Epithelial cell of proximal tubule (primary cell): ENCODE results near the gene EML5. TPM values are rescaled to one million over a fixed set of nuclear protein-coding genes. Genes with fewer than 3 reads are reported as not detected.

Source experiments
- DNase-seq: peaks from one replicate; pipeline ENCODE4 v3.0.0-alpha.2; 2011; ENCODE audit warnings: low read depth
- H3K4me3 ChIP-seq: 2 replicates; pipeline ENCODE4 v1.5.1; 2011; ENCODE audit warnings: low read depth, mild to moderate bottlenecking, low read length
- total RNA-seq: library from RNA; depleted of rRNA; stranded (reverse); fragments of >200 nt; gene quantifications from 2 replicates; pipeline ENCODE4 v1.2.3, GENCODE V29; 2015
- TF ChIP-seq, protein P1 (sequence below): conservative IDR thresholded peaks from 2 replicates; pipeline ENCODE4 v1.5.1; 2012; ENCODE audit warnings: low read depth, mild to moderate bottlenecking, low read length

The EML5 gene
- total RNA-seq, 1 donor from 2014 or later = 0.40 TPM

DNA sequence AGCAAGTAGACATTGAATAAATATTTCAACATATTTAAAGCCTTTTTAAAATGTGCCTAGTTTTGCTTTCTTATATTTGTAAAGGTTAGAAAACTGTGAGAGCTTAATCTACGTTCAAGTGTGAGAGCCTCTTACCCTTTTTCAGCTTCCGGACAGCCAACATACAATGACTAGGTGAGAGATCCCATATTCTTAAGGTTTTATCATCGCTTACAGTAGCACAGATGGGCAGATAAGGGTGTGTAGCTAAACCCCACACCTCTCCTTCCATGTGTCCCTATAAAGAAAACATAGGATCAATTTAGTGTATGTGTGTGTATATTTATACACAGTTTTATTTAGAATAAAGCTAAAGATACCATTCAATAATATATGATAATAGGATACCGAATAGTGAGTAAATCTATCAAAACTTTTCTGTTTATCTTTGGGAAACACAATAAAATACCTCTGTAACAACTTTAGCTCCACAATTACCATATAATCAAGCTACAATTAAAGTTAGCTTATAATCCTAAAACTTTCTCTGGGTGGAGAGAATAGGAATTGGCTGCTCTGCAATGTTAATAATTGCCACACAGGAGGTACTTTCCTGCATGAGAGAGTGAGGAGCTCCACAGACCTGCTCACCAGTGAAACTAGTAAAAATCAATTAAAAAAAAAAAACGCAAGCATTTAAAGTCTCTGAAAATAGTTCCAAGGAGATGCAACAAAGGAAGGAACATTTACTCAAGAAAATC, 110.8 kb downstream of the EML5 start:
- no peak overlapping the region for H3K4me3 ChIP-seq
- TF ChIP-seq, protein P1, sequence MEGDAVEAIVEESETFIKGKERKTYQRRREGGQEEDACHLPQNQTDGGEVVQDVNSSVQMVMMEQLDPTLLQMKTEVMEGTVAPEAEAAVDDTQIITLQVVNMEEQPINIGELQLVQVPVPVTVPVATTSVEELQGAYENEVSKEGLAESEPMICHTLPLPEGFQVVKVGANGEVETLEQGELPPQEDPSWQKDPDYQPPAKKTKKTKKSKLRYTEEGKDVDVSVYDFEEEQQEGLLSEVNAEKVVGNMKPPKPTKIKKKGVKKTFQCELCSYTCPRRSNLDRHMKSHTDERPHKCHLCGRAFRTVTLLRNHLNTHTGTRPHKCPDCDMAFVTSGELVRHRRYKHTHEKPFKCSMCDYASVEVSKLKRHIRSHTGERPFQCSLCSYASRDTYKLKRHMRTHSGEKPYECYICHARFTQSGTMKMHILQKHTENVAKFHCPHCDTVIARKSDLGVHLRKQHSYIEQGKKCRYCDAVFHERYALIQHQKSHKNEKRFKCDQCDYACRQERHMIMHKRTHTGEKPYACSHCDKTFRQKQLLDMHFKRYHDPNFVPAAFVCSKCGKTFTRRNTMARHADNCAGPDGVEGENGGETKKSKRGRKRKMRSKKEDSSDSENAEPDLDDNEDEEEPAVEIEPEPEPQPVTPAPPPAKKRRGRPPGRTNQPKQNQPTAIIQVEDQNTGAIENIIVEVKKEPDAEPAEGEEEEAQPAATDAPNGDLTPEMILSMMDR = no peak
- DNase-seq = no peak

DNA sequence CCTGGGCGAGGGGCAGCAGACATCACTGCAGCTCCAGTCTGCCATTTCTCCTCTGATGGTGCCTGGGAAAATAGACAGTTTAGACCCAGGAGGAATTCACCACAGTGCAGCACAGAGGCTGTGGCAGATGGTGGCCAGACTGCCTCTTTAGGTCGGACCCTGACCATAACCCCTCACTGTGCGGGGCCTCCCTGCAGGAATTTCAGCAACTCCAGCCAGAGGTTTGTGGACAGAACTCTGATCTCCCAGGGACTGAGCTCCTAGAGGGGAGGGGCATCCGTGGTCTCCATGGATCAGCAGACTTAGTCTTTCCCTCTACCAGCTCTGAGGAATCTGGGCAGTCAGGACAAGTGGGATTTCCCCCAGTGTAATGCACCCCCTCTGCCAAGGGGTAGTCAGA, 123.4 kb downstream of the EML5 start:
- TF ChIP-seq, protein P1 = no peak
- no peak overlapping the region for H3K4me3 ChIP-seq
- DNase-seq = no peak

DNA sequence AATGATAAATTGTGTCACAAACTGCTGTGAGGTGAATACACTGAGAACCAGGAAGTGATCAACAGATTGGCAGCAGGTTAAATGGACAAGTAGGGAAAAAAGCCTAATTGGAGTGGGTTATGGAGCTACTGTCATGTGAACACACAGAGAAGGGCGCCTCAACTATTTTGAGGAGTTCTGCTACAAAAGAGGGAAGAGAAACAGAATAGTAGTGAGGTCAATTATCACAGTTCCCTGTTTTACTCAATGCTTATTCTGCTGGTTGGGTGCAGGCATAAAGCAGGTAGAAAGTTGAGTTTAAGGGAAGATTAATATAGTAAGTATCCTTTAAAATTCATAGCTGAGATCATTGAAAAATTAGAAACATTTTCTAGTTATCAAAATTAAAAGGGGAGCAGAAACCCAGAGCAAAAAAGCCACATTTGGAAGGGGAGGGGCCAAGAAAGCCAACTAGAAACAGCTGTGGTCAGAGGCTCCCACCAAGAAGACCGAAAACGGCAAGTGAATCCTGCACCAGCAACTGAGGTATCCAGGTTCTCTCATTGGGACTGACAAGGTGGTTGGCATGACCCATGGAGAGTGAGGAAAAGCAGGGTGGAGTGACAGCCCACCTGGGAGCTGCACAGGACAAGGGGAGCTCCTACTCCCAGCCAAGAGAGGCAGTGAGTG, 124.2 kb downstream of the EML5 start:
- H3K4me3 ChIP-seq = no peak overlapping the region
- TF ChIP-seq, protein P1 = no peak
- no peak for DNase-seq

DNA sequence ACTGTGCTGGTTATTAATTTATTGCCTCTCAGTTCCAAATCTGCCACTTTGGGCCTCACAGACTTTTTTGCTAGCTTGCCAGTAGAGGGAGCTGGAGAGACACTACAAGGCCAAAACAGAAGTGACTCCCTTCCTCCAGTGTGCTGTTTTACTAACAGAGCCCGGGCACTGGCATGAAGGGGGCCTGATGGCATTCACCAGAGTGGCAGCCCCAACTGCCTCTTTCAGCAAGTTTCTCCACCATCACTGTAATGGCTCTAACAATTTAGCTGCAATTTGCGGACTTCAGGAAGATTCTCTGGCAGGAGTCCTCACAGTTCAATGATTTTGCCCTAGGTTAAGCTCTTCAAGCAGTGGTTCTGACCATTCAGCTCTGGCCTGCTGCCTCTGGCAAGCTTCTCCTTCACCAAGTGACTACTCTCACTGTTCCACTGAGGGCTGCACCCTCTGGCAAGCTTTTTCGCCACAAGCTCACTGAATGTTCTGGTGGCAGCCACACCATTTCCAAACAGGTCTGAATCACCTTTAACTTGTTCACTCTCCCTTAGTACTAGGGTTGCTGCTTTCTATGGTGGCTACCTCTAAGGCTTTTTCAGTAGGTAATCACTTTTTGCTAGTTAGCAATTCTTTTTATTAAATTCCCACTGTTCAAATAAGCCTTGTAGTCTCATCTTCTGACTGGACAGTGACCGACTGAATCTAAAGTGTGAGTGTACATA, 125.0 kb downstream of the EML5 start:
- peak; percentile 50 for DNase-seq
- TF ChIP-seq, protein P1 = peak; percentile 98
- peak overlapping the region; percentile 28 for H3K4me3 ChIP-seq

DNA sequence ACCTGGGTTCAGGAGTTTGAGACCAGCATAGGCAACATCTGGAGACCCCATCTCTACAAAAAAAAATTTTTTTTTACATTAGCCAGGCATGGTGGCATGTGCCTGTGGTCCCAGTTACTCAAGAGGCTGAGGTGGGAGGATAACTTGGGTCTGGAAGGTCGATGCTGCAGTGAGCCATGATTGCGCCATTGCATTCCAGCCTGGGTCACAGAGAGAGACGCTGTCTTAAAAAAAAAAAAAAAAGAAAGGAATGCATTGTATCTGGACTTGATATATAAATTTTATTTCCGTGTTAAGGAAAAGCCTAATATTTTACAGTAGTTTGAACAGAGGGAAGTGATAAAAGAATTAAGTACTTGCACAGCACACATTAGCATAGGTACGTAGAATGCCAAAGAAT, 132.7 kb downstream of the EML5 start:
- no peak overlapping the region for H3K4me3 ChIP-seq
- no peak for DNase-seq
- TF ChIP-seq, protein P1 = no peak

DNA sequence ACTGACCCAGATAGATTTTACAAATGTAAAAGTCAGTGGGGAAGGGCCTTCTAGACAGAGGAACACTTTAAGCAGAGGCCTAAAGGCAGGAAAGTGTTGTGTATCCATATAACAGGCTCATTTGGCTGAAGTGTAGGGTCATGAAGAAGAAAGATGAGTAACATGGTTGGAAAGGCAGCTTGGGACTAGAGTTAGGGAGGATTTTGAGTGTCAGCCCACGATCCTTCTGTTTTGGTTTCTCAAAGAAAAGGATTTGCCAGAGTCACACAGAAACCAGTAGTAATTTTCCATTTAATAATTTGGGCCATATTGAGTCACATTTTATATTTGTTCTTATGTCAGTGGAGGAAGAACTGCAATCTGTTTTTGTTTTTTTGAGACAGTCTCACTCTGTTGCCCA, 153.5 kb downstream of the EML5 start:
- TF ChIP-seq, protein P1 = no peak
- DNase-seq = no peak
- H3K4me3 ChIP-seq = no peak overlapping the region
